Measurements from ENCODE around the gene SPINT2. TPM values are rescaled to one million over a fixed set of nuclear protein-coding genes. Genes with fewer than 3 reads are reported as not detected.

SPINT2 gene
- total RNA-seq, 1 donor from 2014 or later: 171 TPM

GRCh38 chr19:38270587-38271167 lies 6.3 kb downstream of the SPINT2 start:
- TF ChIP-seq EZH2 (IDR thresholded peaks at IDR 0.05; ENCODE audit: insufficient read depth, low read length) (no peak), CTCF (IDR thresholded peaks at IDR 0.05; ENCODE audit: insufficient read depth, low read depth, low read length) (no peak)
- no peak for FAIRE-seq
- H3K9me3 ChIP-seq (ENCODE audit: insufficient read depth, low read depth, low read length): no peaks in the 10 kb centered on the region
- no peak overlapping the region for H3K9ac ChIP-seq (ENCODE audit: low read length)
- H3K4me2 ChIP-seq (ENCODE audit: low read length): peak overlapping the region; percentile 51
- Mint-ChIP-seq H3K27ac (ENCODE audit: unreplicated experiment) (no peak overlapping the region), H3K27me3 (ENCODE audit: low read depth, unreplicated experiment) (no peaks in the 10 kb centered on the region), H3K36me3 (ENCODE audit: low read depth, unreplicated experiment) (peaks cover 2% of the 10 kb centered on the region), H3K4me1 (ENCODE audit: low read depth, unreplicated experiment) (peaks cover 35% of the 10 kb centered on the region), H3K4me3 (ENCODE audit: unreplicated experiment) (no peak overlapping the region), H3K9me3 (ENCODE audit: unreplicated experiment) (no peaks in the 10 kb centered on the region)
- no peak overlapping the region for H2AFZ ChIP-seq (ENCODE audit: low read depth, low read length)
- H3K27ac ChIP-seq (ENCODE audit: low read depth, low read length): no peak overlapping the region
- no peaks in the 10 kb centered on the region for H3K36me3 ChIP-seq (ENCODE audit: insufficient read depth, low read length)
- no peaks in the 10 kb centered on the region for H3K27me3 ChIP-seq (ENCODE audit: insufficient read depth, low read length)
- H3K79me2 ChIP-seq (ENCODE audit: insufficient read depth, low read length): no peaks in the 10 kb centered on the region
- no peak overlapping the region for H3K4me3 ChIP-seq (ENCODE audit: insufficient read depth, low read depth, low read length)
- DNase-seq (ENCODE audit: low read depth): peak; percentile 39
- peaks cover 24% of the 10 kb centered on the region for H3K4me1 ChIP-seq (ENCODE audit: insufficient read depth, low read length)
- H4K20me1 ChIP-seq (ENCODE audit: insufficient read depth, low read length): no peaks in the 10 kb centered on the region

GRCh38 chr19:38273499-38273898 lies 9.1 kb downstream of the SPINT2 start:
- H3K27me3 Mint-ChIP-seq (ENCODE audit: low read depth, unreplicated experiment): no peaks in the 10 kb centered on the region
- H3K4me1 Mint-ChIP-seq (ENCODE audit: low read depth, unreplicated experiment): peaks cover 23% of the 10 kb centered on the region
- H2AFZ ChIP-seq (ENCODE audit: low read depth, low read length): no peak overlapping the region
- H3K27me3 ChIP-seq (ENCODE audit: insufficient read depth, low read length): no peaks in the 10 kb centered on the region
- no peak overlapping the region for H3K27ac Mint-ChIP-seq (ENCODE audit: unreplicated experiment)
- no peak overlapping the region for H3K4me3 ChIP-seq (ENCODE audit: insufficient read depth, low read depth, low read length)
- peaks cover 2% of the 10 kb centered on the region for H3K36me3 Mint-ChIP-seq (ENCODE audit: low read depth, unreplicated experiment)
- no peak overlapping the region for H3K4me3 Mint-ChIP-seq (ENCODE audit: unreplicated experiment)
- no peaks in the 10 kb centered on the region for H3K9me3 Mint-ChIP-seq (ENCODE audit: unreplicated experiment)
- no peak overlapping the region for H3K27ac ChIP-seq (ENCODE audit: low read depth, low read length)
- no peaks in the 10 kb centered on the region for H3K9me3 ChIP-seq (ENCODE audit: insufficient read depth, low read depth, low read length)
- no peak overlapping the region for H3K9ac ChIP-seq (ENCODE audit: low read length)
- peaks cover 23% of the 10 kb centered on the region for H3K4me1 ChIP-seq (ENCODE audit: insufficient read depth, low read length)
- FAIRE-seq (no peak), DNase-seq (ENCODE audit: low read depth) (no peak)
- no peak for TF ChIP-seq EZH2 (IDR thresholded peaks at IDR 0.05; ENCODE audit: insufficient read depth, low read length)
- TF ChIP-seq CTCF (IDR thresholded peaks at IDR 0.05; ENCODE audit: insufficient read depth, low read depth, low read length): no peak
- no peaks in the 10 kb centered on the region for H3K79me2 ChIP-seq (ENCODE audit: insufficient read depth, low read length)
- H3K36me3 ChIP-seq (ENCODE audit: insufficient read depth, low read length): no peaks in the 10 kb centered on the region
- no peaks in the 10 kb centered on the region for H4K20me1 ChIP-seq (ENCODE audit: insufficient read depth, low read length)
- H3K4me2 ChIP-seq (ENCODE audit: low read length): no peak overlapping the region

DNA sequence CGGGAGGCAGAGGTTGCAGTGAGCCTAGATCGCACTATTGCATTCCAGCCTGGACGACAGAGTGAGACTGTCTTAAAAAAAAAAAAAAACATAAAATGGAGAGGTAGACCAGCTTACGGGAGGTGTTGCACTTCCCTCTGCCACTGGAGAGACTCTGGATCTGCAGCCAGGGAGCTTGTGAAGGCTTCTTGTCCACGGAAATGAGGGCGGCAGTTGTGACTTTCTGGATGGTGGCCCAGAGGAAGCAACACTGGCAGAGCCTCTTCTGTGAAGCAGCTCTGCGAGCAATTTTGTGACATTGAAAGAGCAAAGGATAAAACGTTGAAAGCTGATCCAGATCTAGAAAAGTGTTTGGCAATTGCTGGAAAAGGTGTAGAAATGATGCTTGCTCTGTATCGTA lies 10.4 kb downstream of the SPINT2 start:
- Histone ChIP-seq H2AFZ (ENCODE audit: low read depth, low read length) (no peak overlapping the region), H3K9me3 (ENCODE audit: insufficient read depth, low read depth, low read length) (no peaks in the 10 kb centered on the region), H3K79me2 (ENCODE audit: insufficient read depth, low read length) (no peaks in the 10 kb centered on the region), H3K4me3 (ENCODE audit: insufficient read depth, low read depth, low read length) (no peak overlapping the region), H3K9ac (ENCODE audit: low read length) (no peak overlapping the region), H3K4me1 (ENCODE audit: insufficient read depth, low read length) (peaks cover 23% of the 10 kb centered on the region), H3K27me3 (ENCODE audit: insufficient read depth, low read length) (no peaks in the 10 kb centered on the region), H3K4me2 (ENCODE audit: low read length) (no peak overlapping the region), H3K36me3 (ENCODE audit: insufficient read depth, low read length) (no peaks in the 10 kb centered on the region), H3K27ac (ENCODE audit: low read depth, low read length) (no peak overlapping the region), H4K20me1 (ENCODE audit: insufficient read depth, low read length) (no peaks in the 10 kb centered on the region)
- Mint-ChIP-seq H3K4me1 (ENCODE audit: low read depth, unreplicated experiment) (peaks cover 26% of the 10 kb centered on the region), H3K27ac (ENCODE audit: unreplicated experiment) (no peak overlapping the region), H3K4me3 (ENCODE audit: unreplicated experiment) (no peak overlapping the region), H3K9me3 (ENCODE audit: unreplicated experiment) (no peaks in the 10 kb centered on the region), H3K27me3 (ENCODE audit: low read depth, unreplicated experiment) (no peaks in the 10 kb centered on the region), H3K36me3 (ENCODE audit: low read depth, unreplicated experiment) (peaks cover 2% of the 10 kb centered on the region)
- no peak for FAIRE-seq
- TF ChIP-seq CTCF (IDR thresholded peaks at IDR 0.05; ENCODE audit: insufficient read depth, low read depth, low read length) (no peak), EZH2 (IDR thresholded peaks at IDR 0.05; ENCODE audit: insufficient read depth, low read length) (no peak)
- DNase-seq (ENCODE audit: low read depth): no peak
